COLO829 (cell line): ENCODE results near the gene CEP135.
"Not testable (repeated sequence)": the region's sequence is repeated elsewhere in the genome, so short reads cannot be mapped to it uniquely, and the experiment has no call there.

ENCODE experiments used
- DNase-seq: peaks from one replicate; pipeline ENCODE4 v3.0.0; 2012; ENCODE audit warnings: low spot score

The CEP135 gene

DNA sequence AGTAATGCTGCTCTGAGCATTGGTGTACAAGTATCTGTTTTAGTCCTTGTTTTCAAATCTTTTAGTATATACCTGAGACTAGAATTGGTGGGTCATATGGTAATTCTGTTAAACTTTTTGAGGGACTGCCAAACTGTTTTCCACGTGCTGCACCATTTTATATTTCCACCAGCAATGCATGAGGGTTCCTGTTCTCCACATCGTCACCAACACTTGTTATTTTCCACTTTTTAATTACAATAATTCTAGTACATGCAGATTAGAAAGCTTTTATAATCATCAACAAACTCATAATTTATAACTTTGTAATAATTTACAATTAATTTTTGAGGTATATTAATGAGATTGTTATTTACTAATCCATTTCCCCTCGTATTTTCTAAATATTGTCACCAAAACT, 79.4 kb downstream of the CEP135 start:
- no peak for DNase-seq

DNA sequence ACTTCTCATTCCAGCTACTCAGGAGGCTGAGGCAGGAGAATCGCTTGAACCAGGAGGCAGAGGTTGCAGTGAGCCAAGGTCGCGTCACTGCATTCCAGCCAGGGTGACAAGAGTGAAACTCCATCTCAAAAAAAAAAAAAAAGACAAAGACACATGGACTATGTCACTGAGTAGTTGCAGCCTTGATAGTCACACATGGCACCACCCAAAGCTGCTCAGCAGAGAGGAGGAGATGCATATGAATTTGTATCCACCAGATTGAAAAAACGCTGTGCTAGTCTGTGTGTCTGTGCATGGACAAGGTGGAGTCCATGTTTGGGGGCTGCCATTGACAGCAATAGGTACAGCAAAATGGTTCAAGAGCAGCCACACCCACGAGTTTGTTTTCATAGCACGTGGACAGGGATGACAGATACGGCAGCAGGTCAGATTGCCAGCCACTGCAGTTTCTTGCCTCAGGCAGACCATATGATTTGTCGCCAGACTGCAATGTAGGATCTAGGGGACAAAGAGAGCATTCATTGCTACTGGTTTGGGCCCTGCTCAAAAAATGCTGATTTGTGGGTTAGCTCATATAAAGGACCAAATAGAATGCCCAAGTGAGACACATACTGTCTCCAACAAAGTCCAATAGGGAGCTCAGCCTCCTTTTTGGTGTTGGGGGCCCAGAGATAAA, 89.9 kb downstream of the CEP135 start:
- peak; percentile 95 for DNase-seq

DNA sequence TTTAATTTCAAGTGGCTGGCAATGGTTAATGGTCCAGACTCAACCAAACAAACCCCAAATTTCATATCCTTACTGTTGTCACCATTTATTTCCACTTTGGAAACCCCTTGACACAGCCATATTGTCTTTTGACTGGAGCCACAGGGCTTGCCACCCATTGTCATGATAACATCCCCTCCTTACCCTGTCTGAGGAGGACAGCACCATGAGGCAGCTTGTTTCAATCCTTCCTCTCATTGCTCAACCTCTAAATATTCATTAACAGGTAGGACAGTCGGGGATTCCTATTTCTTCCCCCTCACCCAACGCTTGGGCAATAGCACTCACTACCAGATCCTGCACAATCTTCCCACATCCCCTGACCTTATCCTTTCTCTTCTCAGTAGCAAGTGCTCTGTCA, 92.1 kb downstream of the CEP135 start:
- DNase-seq, result no peak

DNA sequence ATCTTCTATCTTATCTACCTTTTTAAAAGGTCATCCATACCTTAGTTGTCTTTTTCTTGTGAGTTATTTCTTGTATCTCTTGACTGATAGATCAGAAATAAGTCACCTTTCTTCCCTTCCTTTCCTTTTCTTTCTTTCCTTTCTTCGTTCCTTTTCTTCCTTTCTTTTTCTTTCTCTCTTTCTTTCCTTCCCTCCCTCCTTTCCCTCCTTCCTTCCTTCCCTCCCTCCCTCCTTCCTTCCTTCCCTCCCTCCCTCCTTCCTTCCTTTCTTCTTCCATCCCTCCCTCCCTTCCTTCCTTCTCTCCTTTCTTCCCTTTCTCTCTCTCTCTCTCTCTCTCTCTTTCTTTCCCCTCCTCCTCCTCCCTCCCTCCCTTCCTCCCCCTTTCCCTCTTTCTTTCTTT, 93.5 kb downstream of the CEP135 start:
- no peak for DNase-seq

DNA sequence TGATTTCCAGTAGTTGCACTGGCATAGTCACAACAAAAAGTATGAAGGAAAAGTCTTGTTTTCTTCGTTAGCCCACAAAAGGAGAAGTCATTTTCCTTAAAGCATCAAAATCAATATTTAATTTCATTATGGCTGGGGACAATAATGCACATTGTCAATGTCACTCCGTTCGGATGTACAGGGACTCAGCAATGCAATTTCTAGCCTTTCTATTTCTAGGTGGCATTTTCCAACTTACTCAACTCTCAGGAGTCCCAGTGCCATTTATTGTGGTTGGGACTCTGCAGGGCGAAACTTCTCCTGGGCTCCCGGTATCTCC, 99.6 kb downstream of the CEP135 start:
- no peak for DNase-seq

DNA sequence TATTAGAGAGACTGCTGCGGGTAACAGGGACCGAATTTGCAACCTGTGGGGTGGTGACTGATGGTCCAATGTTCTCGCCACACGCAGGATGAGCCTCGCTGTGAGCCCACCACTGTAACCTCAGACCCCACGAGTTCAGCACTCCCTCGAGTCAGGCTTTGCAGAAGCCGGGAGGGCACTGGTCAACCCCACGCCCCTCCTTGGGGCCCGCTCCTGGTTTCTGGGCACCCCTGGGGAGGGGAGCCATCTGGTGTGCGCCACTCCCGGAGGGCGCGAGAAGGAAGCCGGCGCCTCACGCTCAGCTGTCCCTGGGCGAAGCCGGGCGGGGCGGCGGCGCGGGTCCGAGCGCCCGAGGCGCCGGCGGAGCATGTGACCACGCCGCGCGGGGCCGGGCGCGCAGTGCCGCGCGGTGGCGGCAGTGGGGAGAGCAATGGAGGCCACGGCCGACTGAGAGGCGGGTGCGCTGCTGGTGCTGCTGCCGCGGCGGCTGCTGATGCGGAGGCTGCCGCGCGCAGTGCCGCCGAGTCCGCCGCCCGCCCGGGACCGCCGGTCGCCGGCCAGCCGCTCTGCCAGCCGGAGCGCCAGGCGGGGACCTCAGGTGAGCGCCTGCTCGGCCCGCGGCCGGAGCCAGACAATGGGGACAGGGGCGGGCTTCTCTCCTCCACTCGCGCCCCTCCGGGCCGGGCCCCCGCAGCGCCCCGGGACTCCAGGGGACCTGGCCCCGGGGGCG, 100.1 kb downstream of the CEP135 start:
- peak; percentile 61 for DNase-seq

DNA sequence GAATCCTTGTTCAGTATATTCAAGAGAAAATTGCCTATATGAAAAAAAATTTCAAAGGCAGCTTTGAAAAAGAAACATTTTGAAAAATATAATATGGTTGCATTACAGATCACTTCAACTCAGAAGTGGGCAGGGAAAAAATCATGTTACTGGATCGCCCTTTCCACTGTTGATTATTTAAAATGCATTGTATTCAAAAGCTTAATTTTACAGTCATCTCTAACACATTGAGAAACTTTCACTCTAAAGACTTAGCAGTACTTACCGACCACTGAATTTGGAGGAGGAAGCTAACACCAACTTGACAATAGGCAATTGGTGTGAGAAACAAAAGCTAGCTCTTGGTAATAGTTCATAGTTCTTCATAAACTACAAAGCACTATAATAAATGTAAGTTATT, 101.9 kb downstream of the CEP135 start:
- DNase-seq, result no peak

DNA sequence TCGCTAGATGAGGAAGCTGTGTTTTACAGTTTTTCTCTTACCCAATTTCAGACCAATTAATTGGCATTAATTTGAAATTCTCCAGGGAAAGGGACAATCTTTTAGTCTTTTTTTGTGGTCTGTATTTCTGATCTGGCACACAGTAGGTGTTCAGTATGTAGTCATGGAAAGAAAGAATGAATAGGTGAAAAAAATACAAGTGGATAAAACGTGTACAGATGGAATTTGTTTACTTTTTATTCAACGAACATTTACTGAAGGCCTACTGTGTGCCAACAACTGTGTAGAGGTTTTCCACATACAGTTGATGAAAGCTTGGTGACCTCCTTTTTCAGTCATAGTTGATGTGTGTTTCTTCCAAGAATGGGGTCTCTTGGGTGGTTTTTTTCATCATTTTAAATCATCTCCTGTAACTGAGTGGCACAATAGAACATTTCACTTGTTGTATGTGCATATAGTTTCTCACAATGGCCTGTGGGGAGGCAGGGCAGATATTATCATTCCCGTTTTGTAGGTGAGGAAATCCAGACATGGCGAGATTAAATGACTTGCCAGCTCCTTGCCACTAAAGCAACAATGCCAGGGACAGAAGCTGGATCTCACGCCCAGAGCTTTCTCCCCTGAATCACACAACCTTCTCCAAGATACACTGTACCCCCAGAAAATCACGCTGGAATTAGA, 102.4 kb downstream of the CEP135 start:
- DNase-seq, result no peak

DNA sequence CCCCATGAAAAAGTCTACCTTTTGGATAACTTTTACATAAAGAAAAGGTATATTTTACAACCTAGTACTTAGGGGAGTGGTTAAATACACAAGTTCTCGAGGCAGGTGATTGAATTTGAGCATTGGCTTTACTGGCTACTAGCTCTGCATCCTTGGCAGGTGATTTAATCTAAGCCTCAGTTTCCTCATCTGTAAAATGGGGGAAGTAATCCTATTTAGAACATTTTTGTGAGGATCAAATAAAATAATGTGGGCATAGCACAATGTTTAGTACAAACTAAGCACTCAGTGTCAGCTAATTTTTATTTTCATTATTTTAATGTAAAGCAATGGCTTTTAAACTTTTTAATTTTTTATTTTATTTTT, 102.9 kb downstream of the CEP135 start:
- no peak for DNase-seq

DNA sequence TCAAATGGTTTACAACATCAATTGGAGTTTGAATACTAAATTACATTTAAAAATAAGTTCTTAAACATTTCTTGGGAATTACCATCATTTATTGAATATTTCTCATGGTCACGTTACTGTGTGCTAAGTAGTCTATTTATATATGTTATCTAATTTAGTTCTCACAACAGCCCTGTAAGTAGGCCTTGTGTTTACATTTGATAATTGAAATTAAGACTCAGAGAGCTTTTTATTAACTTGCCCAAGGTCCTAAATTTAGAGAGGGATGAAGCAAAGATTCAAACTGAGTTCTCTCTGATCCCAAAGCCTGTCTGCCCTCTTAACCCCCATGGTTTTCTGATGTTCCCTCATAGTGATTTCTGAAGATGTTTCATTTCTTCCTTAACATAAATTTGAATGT, 103.7 kb downstream of the CEP135 start:
- no peak for DNase-seq

DNA sequence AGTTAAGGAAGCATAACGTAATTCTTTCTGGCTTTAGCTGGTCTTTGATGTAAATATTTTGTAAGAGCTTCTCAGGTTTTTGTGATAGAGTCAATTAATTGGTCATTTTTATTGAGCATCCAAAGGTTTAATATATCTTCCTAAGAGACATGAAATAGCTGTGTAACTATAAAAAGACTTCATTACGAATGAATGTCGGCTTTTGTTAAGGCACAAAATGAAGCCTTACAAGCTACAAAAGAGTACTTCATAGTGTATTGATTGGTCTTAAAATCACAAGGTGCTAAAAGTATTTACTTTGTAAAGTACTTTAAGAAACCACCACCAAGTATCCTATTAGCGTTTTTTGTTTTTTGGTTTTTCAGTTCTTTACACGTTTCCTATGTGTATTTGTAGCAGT, 104.2 kb downstream of the CEP135 start:
- no peak for DNase-seq

DNA sequence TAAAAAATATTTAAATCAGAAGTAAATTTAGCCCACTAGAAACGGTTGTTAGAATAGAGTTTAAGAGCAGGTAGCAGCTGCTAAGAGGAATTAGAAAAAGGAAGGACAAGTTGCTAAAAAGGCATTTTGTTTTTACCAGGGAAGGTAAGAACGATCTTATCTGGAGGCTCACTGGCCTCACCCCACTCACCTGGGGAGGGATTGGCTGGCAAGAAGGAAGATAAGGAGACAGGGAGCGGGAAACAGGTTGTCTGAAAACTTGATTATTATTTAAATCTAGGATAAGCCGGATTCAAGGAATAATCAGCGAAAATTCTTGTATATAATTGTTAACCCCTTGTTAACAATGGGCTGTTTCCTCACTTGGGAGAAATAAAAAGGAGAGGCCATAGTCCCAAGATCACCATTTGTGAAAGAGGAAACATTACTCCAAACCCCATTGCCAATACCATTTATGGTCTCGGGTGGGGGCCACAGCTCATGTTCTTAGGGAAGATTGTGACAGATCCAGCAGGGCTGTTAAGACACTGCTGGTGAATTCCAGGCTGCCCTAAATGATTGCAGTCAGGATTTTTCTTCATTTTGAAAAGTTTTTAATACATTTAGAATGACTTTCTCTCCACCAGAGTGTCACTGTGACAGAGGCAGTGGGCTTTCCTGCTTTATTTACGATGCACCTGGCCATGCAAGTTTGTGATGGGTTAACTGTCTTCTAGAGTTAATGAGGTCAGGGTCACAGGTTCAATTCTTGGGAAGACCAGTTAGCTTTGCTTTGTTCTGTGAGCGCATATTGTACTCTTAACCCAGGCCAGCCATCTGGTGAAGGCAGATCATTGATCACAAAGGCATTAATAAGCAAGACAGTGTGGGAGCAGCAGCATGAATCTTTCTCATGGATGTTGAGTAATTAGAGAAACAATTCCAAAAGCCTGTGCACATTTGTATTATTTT, 106.6 kb downstream of the CEP135 start:
- no peak for DNase-seq

DNA sequence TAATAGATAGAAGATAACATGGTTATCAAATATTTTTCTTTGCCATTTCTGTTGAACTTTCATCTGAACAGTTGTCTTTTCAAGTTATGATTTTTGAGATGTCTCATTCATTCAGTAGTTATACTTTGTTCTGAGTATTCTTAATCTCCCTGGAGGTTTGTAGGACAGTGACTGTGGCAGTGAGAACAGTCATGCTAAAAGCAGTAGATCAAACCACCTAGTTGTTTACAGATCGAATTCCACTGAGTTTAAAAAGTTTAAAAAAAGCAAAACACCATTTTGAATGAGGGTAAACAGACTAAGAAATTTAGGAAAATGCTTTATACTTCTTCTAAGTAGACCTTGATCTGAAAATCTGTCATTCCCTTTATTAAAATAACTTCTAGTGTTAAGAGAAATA, 107.2 kb downstream of the CEP135 start:
- DNase-seq, result no peak

DNA sequence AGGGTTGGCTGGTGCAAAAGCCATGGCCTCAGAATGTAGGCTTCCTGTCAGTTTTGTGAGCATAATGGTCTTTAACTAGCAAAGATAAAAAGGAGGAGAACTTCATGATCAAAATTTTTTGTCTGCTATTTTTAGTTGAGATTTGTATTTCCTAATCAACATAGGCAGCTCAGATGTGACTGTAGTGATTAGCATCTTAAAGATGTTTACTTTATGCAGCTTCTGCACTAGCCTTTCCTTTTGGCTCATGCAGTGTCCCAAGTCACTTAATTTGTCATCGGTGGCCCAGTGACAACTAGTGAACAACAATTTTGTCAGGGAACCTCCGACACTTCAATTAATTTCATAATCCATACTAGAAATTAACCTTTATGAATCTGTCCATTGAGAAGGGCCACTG, 109.8 kb downstream of the CEP135 start:
- no peak for DNase-seq

DNA sequence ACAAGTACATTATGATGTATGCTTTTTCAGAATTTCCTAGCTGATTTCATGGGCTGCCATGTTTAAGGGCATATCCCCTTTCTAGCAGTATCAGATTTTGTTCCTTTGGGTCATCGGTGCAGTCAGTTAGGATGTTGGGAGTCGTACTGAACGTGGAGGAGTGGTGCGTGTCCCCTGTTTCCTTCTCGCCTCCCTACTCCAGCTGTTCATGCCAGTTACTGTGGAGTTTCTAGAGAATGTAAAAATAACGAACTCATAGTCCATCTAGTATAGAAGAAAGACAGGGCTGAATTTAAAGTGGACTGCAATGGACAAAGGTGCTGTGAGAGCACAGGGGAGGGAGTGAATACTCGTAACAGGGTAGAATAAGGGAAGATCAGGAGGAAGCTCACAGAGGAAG, 111.3 kb downstream of the CEP135 start:
- no peak for DNase-seq

DNA sequence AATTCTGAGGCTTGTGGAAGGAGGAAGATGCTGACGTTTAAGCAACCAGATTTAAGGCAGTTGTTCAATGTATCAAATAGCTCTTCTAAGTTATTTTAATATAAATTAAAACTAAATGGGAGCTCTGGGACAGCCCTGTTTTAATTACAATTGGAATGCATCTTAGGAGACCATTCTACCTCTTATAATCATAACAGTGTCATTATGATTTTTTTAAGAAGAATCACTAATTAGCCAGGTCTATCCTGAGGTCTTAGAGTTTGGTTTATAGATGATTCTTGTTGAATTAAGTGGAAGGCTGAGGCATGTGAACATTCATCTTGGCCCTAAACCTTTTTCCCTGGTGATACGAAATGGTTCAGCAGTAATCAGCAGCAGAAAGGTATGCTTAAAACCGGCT, 113.4 kb downstream of the CEP135 start:
- DNase-seq, result no peak

DNA sequence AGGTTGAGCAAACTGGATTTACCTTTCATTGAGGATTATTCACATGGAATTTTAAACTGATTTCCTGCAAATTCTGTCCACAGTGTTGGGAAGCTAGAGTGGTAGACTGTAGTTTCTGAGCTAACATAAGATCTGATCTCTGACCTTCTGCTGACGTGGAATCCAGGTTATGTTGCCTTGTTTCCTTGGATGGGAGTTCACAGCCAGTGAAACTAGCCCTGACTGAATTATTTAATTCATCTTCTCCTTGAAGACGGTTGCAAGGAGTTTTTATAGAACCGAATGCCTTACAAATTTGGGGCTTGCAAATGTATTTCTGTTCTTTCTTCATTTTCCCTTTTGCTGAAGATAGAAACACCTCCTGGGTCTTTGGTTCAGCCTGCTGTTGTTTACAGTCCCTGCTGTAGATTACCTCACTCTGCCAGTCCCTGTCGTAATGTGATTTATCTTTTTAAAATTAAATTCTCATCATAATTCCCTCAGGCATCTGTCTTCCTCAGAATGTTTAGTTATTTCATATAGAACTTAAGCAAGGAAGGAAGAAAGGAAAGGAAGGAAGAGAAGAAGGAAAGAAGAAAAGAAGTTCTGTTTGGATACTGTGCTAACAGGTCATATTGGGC, 113.9 kb downstream of the CEP135 start:
- no peak for DNase-seq

DNA sequence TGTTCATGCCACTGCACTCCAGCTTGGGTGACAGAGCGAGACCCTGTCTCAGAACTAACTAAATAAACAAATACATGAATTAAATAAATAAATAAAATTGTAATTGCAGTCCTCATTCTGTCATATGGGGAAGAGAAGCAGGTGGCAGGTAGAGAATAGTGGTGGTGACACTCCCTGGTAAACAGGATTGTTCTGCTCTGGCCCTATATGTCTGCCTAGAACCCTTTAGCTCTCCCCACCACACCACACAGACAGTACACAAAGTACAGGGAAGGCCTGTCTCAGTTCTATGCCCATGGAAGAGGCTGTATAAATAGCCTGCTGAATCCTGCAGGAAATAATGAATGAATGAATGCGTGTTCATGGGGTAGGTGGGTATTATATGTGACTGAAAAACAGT, 117.7 kb downstream of the CEP135 start:
- no peak for DNase-seq

DNA sequence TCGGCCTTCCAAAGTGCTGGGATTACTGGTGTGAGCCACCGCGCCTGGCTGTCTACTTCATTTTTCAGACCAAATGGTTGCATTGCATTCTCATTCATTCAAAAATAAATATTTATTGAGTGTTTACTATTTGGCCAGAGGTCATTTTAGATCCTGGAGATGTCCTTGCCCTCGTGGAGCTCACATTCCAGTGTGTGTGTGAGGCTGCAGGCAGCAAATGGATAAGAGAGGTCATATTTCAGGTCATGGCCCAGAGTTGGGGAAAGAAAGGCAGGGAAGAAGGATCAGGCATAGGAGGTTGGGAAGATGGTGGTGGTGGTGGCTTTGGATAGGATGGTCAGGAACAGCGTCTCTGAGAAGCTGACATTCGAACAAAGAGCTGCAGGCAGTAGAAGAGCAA, 119.1 kb downstream of the CEP135 start:
- no peak for DNase-seq

DNA sequence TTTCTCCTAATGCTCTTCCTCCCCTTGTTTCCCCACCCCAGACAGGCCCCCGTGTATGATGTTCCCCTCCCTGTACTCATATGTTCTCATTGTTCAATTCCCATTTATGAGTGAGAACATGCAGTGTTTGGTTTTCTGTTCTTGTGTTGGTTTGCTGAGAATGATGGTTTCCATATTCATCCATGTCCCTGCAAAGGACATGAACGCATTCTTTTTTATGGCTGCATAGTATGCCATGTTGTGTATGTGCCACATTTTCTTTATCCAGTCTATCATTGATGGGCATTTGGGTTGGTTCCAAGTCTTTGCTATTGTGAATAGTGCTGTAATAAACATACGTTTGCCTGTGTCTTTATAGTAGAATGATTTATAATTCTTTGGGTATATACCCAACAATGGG, 124.0 kb downstream of the CEP135 start:
- DNase-seq, result not testable (repeated sequence)

DNA sequence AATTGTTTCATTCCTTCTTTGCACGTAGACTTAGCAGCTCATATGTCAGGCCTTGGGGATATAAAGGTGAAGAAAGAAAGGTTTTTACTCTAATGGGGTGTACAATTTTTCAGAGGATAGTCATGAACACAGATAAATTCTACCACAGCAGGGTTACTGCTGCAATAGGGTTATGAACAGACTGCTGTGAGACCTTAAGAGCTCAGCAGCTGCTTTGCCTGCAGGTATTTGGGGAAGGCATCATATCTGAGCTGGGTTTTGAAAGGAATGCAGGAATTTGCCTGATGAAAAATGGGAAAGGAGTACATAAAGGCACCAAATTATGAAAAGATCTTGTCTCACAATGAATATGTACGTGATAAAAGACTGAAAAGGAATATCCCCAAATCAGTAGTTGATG, 128.9 kb downstream of the CEP135 start:
- no peak for DNase-seq

DNA sequence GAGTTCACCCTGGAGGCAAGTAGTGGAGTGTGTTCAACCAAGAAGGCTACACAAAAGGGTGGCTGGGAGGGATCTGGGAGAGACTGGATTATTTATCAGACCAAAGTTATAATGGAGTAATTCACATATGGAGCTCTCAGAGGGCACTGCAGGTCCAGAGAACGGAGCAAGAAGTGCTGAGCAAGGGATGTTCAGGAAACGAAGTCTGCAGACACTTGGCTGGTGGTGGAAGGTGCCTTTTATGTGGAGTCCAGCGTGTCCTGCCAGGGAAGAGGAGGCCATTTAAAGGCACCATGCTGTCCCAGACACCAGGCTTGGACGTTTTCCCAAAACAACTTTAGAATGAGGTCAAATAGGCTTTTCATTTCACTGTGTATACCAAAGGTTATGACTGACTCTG, 130.1 kb downstream of the CEP135 start:
- DNase-seq, result peak; percentile 52
